Skeletal muscle tissue (tissue), 4 donors: ENCODE results near the gene SLC25A52. TPM values are rescaled to one million over a fixed set of nuclear protein-coding genes. Genes with fewer than 3 reads are reported as not detected.

Source experiments
- H3K27ac ChIP-seq: one replicate; pipeline ENCODE4 v1.7.0; 2013; ENCODE audit warnings: mild to moderate bottlenecking, low read depth, low read length, inconsistent platforms
- H3K27me3 ChIP-seq, 3 donors: one replicate each; pipeline ENCODE4 v1.7.0; 2013; ENCODE audit warnings: low read length in 3 of 3; ENCODE audit not compliant: control insufficient read depth in 3 of 3, insufficient read depth in 3 of 3
- H3K36me3 ChIP-seq, 3 donors: one replicate each; pipeline ENCODE4 v1.7.0; 2013; ENCODE audit warnings: low read length in 3 of 3; ENCODE audit not compliant: control insufficient read depth in 3 of 3, insufficient read depth in 3 of 3
- H3K4me1 ChIP-seq, 3 donors: one replicate each; pipeline ENCODE4 v1.7.0; 2013; ENCODE audit warnings: low read length in 3 of 3, mild to moderate bottlenecking in 3 of 3; ENCODE audit not compliant: control insufficient read depth in 3 of 3, insufficient read depth in 3 of 3
- H3K4me3 ChIP-seq, 3 donors: one replicate each; pipeline ENCODE4 v1.7.0; 2013; ENCODE audit warnings: low read length in 3 of 3
- H3K9ac ChIP-seq, 3 donors: one replicate each; pipeline ENCODE4 v1.7.0; 2013; ENCODE audit warnings: low read length in 3 of 3, mild to moderate bottlenecking in 3 of 3, moderate library complexity in 2 of 3, low read depth in 1 of 3
- H3K9me3 ChIP-seq, 3 donors: one replicate each; pipeline ENCODE4 v1.7.0; 2013; ENCODE audit warnings: low read length in 3 of 3; ENCODE audit not compliant: control insufficient read depth in 3 of 3
- total RNA-seq: library from RNA; depleted of rRNA; stranded (reverse); fragments of >200 nt; gene quantifications from one replicate; pipeline ENCODE4 v1.2.3, GENCODE V29; 2014
- donor health status: Osteomylitis.

SLC25A52 gene
- total RNA-seq, 1 donor from 2014 or later: not detected

- no peak overlapping the region for H3K9ac ChIP-seq
- H3K4me1 ChIP-seq: no peaks in the 10 kb centered on the region
- peaks cover 0 to 7% (median 2%) of the 10 kb centered on the region in 3 donors for H3K9me3 ChIP-seq
- H3K4me3 ChIP-seq: no peak overlapping the region
- H3K27me3 ChIP-seq: no peaks in the 10 kb centered on the region
- H3K27ac ChIP-seq: no peak overlapping the region
- H3K36me3 ChIP-seq: no peaks in the 10 kb centered on the region
These were observed 22.4 kb upstream of the SLC25A52 start for GRCh38 chr18:31783059-31783458.

GRCh38 chr18:31778391-31778950 lies 17.8 kb upstream of the SLC25A52 start:
- Histone ChIP-seq H3K9ac (no peak overlapping the region), H3K27me3 (no peaks in the 10 kb centered on the region), H3K4me3 (no peak overlapping the region), H3K36me3 (no peaks in the 10 kb centered on the region), H3K9me3 (peaks cover 0 to 10% (median 5%) of the 10 kb centered on the region in 3 donors), H3K27ac (no peak overlapping the region), H3K4me1 (no peaks in the 10 kb centered on the region)

DNA sequence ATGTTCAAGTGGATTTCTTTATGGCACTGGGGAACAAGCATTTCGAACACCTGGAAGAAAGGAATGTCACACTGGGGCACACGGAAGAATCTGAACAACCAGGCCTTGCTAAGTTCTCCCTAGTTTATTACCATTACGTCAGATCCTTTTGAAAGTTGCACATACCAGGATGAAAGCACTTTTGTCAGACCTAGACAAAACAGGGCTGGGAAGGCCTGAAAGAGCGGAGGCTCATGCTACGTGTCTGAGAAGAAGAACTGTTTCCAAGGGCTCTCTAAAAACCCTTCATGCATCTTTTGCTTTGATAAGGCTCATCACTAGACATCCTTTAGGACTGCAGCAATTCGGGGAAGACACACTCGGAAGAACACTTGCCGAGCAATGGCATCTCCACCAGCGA lies 15.4 kb upstream of the SLC25A52 start:
- Histone ChIP-seq H3K27ac (no peak overlapping the region), H3K4me3 (no peak overlapping the region), H3K9me3 (peaks cover 0 to 10% (median 5%) of the 10 kb centered on the region in 3 donors), H3K27me3 (no peaks in the 10 kb centered on the region), H3K9ac (no peak overlapping the region), H3K4me1 (no peaks in the 10 kb centered on the region), H3K36me3 (no peaks in the 10 kb centered on the region)

DNA sequence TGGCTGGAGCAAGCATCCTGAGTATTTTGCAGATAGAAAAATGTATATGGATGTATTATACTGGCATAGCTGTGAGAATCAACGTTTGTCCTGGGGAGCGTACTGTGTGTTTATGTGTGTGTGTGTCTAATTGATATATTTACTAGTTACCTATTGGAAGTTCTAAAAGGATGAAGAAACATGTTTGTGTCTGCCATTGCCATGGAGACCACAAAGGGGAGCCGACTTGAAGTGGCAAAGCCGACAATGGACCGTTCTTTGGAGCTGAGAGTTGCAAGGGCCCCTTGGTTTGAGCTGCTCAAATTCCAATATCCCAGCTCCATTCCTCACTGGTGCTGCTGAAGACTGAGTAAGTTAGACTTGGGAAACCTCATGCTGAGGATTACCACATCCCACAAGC lies 14.3 kb upstream of the SLC25A52 start:
- Histone ChIP-seq H3K27ac (no peak overlapping the region), H3K4me1 (no peaks in the 10 kb centered on the region), H3K4me3 (no peak overlapping the region), H3K27me3 (no peaks in the 10 kb centered on the region), H3K36me3 (no peaks in the 10 kb centered on the region), H3K9me3 (peaks cover 0 to 8% (median 5%) of the 10 kb centered on the region in 3 donors), H3K9ac (no peak overlapping the region)

DNA sequence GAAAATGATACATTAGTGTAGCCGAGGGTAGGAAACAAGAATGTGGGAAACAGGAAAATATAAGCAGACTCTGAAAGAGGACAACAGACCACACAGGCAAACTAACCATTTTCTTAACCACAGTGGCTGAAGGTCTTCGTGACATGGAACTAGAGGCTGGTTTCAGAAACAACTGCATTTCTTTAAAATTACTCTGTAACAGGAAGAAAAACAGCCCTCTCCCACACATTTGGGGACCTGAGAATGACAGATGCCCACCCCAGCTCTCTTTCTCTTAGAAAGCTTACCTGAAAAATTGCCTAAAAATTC lies 13.8 kb upstream of the SLC25A52 start:
- no peaks in the 10 kb centered on the region for H3K27me3 ChIP-seq

DNA sequence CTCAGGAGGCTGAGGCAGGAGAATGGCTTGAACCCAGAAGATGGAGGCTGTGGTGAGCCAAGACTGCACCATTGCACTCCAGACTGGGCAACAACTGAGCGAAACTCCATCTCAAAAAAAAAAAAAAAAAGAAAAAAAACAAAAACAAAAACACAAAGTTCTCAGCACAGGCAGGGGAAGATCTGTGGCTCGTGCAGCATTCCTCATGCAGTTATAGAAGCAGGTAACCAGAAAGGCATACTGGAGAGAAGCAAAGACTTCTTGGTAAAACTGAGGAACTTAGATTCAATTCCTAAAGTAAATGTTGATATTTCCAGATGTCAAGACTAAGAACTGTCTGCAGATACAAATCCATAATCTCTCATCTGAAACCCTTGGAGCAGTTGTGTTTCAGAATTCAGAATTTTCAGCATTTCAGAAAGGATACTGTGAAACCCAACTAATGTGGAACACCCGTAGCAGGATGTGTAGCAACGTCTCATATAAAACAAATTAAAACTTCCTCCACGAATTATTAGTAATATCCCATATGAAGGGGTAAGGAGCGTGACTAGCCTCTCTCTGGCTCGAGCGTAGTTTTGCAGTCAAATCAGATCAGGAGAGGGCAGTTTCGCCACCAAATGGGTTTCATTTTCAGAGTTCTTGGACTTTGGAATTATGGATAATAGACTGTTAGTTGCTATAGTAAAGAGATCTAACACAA lies 13.2 kb upstream of the SLC25A52 start:
- Histone ChIP-seq H3K36me3 (no peaks in the 10 kb centered on the region), H3K4me3 (no peak overlapping the region)

More for the DNA sequence above, 13.8 kb upstream of the SLC25A52 start:
- H3K36me3 ChIP-seq: no peaks in the 10 kb centered on the region
- no peak overlapping the region for H3K4me3 ChIP-seq
- H3K9ac ChIP-seq: no peak overlapping the region
- peaks cover 0 to 8% (median 5%) of the 10 kb centered on the region in 3 donors for H3K9me3 ChIP-seq
- H3K4me1 ChIP-seq: no peaks in the 10 kb centered on the region
- H3K27ac ChIP-seq: no peak overlapping the region

DNA sequence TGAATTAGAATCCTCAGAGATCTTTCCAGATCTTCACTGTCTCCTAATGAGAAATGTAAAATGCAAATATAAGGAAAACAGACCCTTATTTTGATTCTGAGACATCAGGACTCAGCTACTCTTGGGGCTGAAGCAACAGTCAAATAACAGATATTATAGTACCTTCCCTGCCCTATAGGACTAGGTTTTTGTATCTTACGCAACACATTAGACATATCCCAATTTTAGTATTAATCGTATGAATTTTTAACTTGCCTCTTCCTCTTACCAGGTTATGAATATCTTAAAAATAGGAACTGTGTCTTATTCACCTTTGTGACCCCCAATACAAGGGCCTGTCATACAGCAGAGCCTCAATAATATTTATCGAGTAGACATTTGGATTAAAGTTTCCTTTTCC lies 12.0 kb upstream of the SLC25A52 start:
- no peaks in the 10 kb centered on the region for H3K36me3 ChIP-seq
- H3K27me3 ChIP-seq: no peaks in the 10 kb centered on the region
- no peak overlapping the region for H3K9ac ChIP-seq
- H3K9me3 ChIP-seq: no peaks in the 10 kb centered on the region
- no peak overlapping the region for H3K4me3 ChIP-seq
- no peak overlapping the region for H3K27ac ChIP-seq
- no peaks in the 10 kb centered on the region for H3K4me1 ChIP-seq

More for the DNA sequence above, 13.2 kb upstream of the SLC25A52 start:
- no peaks in the 10 kb centered on the region for H3K4me1 ChIP-seq
- peaks cover 0 to 8% (median 5%) of the 10 kb centered on the region in 3 donors for H3K9me3 ChIP-seq
- no peaks in the 10 kb centered on the region for H3K27me3 ChIP-seq
- no peak overlapping the region for H3K9ac ChIP-seq
- H3K27ac ChIP-seq: no peak overlapping the region

DNA sequence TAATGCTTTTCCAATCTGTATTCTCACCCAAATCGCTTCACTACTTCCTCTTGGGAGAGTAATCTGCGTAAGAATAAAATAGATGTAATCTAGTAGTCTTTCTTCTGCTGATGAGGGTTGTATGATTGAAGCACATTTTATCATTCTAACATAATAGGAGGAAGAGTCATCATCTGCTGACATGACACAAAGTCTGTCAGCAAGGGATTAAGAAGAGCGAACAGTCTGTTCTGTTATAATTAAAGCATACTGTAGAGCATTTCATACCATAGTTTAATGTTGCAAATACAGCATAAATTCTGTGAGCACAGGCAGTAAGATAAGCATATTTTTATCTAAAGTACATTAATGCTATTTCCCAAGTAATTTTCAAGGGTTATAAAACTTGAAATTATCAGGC lies 10.4 kb downstream of the SLC25A52 start:
- no peaks in the 10 kb centered on the region for H3K36me3 ChIP-seq
- H3K27me3 ChIP-seq: no peaks in the 10 kb centered on the region
- H3K9me3 ChIP-seq: no peaks in the 10 kb centered on the region
- H3K27ac ChIP-seq: no peak overlapping the region
- no peak overlapping the region for H3K4me3 ChIP-seq
- H3K9ac ChIP-seq: no peak overlapping the region
- peaks cover 0 to 3% (median 2%) of the 10 kb centered on the region in 3 donors for H3K4me1 ChIP-seq

GRCh38 chr18:31746396-31746795 lies 14.3 kb downstream of the SLC25A52 start:
- H3K9me3 ChIP-seq: no peaks in the 10 kb centered on the region
- H3K36me3 ChIP-seq: no peaks in the 10 kb centered on the region
- peaks cover 0 to 2% (median 0%) of the 10 kb centered on the region in 3 donors for H3K4me1 ChIP-seq
- no peak overlapping the region for H3K4me3 ChIP-seq
- no peak overlapping the region for H3K27ac ChIP-seq
- no peaks in the 10 kb centered on the region for H3K27me3 ChIP-seq
- H3K9ac ChIP-seq: no peak overlapping the region

DNA sequence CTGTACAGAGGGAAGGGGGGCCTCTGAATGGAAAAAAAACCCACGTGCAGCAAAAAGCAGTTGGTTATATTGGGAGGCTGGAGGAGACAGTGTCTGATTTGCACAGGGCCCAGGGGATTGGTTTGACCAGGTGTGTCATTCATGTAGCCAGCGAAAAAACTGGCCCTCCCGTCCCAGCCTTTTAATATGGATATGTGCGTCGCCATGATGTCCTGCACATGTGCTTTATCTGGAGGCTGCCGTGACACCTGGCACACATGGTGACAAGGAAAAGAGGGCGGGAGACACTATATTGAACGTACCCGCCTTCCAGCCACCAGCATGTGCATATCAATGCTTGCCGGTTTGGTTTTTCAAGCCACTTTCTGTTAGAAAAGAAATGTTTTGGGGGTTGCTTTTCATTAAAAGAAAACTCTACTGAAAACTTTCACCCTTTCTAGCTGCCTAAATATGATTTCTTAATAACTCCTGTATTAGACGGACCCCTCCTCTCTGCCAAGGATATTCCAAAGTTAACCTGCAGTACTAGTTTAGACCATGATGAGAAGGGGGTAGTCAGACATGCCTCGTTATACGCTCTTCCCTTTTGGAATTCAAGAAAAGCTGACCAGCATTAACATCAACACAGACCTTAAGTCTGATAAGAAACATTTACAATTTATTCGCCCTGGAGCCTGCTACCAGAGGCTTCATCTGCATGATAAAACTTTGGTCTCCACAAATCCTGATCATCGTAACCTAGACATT lies 16.2 kb downstream of the SLC25A52 start:
- Histone ChIP-seq H3K27ac (no peak overlapping the region), H3K9me3 (no peaks in the 10 kb centered on the region), H3K27me3 (no peaks in the 10 kb centered on the region), H3K4me1 (no peaks in the 10 kb centered on the region), H3K9ac (no peak overlapping the region), H3K4me3 (no peak overlapping the region), H3K36me3 (no peaks in the 10 kb centered on the region)
